Uterus (tissue), 2 donors: ENCODE data around the gene IL23R.

ENCODE experiments used
- CTCF ChIP-seq, 4 experiments: fragments of 200-600 bp in 2 of 4; fragments of 450-650 bp in 2 of 4; sonication (generic) in 2 of 4; IDR thresholded peaks; one replicate each; pipeline ENCODE4 v1.5.1; 2016 to 2019; ENCODE audit warnings: antibody characterized with exemption in 4 of 4, mild to moderate bottlenecking in 2 of 4, moderate library complexity in 1 of 4
- POLR2A ChIP-seq, 2 donors: fragments of 450-650 bp; IDR thresholded peaks; one replicate each; pipeline ENCODE4 v1.6.1; 2016; ENCODE audit warnings: antibody characterized with exemption in 2 of 2, mild to moderate bottlenecking in 1 of 2, moderate library complexity in 1 of 2

- TF ChIP-seq CTCF (IDR thresholded peaks at IDR 0.05) (no peak), POLR2A (IDR thresholded peaks at IDR 0.05) (no peak)
These were observed 15.3 kb upstream of the IL23R start for GRCh38 chr1:67150931-67151330.
